Hepatocyte (in vitro differentiated cells): Measurements from ENCODE around the gene MLXIP.

Experiments used
- EZH2 ChIP-seq: fragments of 200-600 bp; sonication (generic); IDR thresholded peaks from 2 replicates; pipeline ENCODE4 v1.6.1; 2016; ENCODE audit warnings: antibody characterized with exemption, mild to moderate bottlenecking, borderline replicate concordance
- TF ChIP-seq, protein P1 (sequence below): fragments of 200-600 bp; sonication (generic); IDR thresholded peaks from 2 replicates; pipeline ENCODE4 v1.5.1; 2016; ENCODE audit warnings: antibody characterized with exemption, mild to moderate bottlenecking; ENCODE audit not compliant: poor library complexity

GRCh38 chr12:122042910-122043309 is 35.6 kb upstream of the MLXIP start:
- TF ChIP-seq, protein P1, sequence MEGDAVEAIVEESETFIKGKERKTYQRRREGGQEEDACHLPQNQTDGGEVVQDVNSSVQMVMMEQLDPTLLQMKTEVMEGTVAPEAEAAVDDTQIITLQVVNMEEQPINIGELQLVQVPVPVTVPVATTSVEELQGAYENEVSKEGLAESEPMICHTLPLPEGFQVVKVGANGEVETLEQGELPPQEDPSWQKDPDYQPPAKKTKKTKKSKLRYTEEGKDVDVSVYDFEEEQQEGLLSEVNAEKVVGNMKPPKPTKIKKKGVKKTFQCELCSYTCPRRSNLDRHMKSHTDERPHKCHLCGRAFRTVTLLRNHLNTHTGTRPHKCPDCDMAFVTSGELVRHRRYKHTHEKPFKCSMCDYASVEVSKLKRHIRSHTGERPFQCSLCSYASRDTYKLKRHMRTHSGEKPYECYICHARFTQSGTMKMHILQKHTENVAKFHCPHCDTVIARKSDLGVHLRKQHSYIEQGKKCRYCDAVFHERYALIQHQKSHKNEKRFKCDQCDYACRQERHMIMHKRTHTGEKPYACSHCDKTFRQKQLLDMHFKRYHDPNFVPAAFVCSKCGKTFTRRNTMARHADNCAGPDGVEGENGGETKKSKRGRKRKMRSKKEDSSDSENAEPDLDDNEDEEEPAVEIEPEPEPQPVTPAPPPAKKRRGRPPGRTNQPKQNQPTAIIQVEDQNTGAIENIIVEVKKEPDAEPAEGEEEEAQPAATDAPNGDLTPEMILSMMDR: no peak
- TF ChIP-seq EZH2: no peak
